ENCODE measurements around the gene UGT1A8. TPM values are rescaled to one million over a fixed set of nuclear protein-coding genes. Genes with fewer than 3 reads are reported as not detected.
"Not testable (repeated sequence)": the region's sequence is repeated elsewhere in the genome, so short reads cannot be mapped to it uniquely, and the experiment has no call there.

Gene UGT1A8
- total and polyA plus RNA-seq, 2 experiments from 2014 or later = not detected

DNA sequence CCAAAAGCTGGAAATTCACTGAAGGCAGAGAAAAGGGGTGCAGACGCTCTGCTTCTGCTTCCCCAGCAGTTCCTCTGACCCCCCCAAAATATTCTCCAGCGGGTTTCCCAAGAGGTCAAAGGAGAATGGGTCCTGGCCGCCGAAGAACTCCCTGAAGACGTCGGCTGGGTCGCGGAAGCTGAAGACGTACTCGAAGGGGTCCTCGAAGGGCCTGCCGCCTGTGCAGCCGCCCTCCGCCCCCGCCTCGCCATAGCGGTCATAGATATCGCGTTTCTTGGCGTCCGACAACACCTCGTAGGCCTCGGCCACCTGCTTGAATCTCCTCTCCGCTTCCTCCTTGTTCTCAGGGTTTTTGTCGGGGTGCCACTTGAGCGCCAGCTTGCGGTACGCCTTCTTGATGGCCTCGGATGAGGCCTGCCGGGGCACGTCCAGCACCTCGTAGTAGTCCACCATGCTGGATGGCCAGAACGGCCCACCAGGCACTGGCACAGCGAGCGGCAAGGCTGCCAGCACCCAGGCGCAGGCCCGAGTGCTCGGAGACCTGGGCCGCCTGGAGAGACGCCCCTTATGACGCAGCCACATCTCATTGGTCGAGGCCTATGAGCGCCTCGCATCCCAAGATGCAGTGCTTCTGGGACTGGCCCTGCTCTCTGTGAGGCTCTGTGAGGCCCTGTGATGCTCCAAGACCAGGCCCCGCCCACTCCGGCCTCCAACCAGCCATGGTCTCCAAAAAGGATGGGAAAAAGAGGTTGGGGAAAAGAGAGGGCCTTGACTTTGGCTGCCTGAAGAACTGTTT, 126.2 kb downstream of the UGT1A8 start:
- no peaks in the 10 kb centered on the region for H3K4me1 ChIP-seq (ENCODE audit: insufficient read depth)
- TF ChIP-seq EZH2 (IDR thresholded peaks at IDR 0.05; ENCODE audit: insufficient read depth, poor library complexity, severe bottlenecking) (no peak), EZH2phosphoT487 (IDR thresholded peaks at IDR 0.05; ENCODE audit: insufficient read depth, low read depth) (no peak)
- WGBS, 2 experiments (ENCODE audit: low coverage in 1 of 2, low lambda C conversion rate in 2 of 2, missing lambda C conversion rate in 2 of 2) = 75 to 78% methylated on average over 42 to 46 of the region's 46 CpGs
- no peak overlapping the region for H3K27ac ChIP-seq
- H3K9me3 ChIP-seq (ENCODE audit: low read depth) = no peaks in the 10 kb centered on the region
- H3K9ac ChIP-seq = no peak overlapping the region
- no peak for DNase-seq
- H2AFZ ChIP-seq = no peak overlapping the region
- H3K27me3 ChIP-seq (replicated peaks; ENCODE audit: insufficient read depth) = no peaks in the 10 kb centered on the region; the same call in 1 of the 2 replicates
- H3K36me3 ChIP-seq (ENCODE audit: low read depth) = no peaks in the 10 kb centered on the region
- H3K4me3 ChIP-seq = no peak overlapping the region
- H3K9me2 ChIP-seq (ENCODE audit: insufficient read depth) = no peaks in the 10 kb centered on the region
- in situ Hi-C loops (cut with MboI) = no loop called here
- H3K79me2 ChIP-seq (ENCODE audit: insufficient read depth) = no peaks in the 10 kb centered on the region
- no peaks in the 10 kb centered on the region for H3F3A ChIP-seq (ENCODE audit: insufficient read depth)
- no peaks in the 10 kb centered on the region for H4K20me1 ChIP-seq (ENCODE audit: insufficient read depth)
- no peak overlapping the region for H3K4me2 ChIP-seq (ENCODE audit: unreplicated experiment)

DNA sequence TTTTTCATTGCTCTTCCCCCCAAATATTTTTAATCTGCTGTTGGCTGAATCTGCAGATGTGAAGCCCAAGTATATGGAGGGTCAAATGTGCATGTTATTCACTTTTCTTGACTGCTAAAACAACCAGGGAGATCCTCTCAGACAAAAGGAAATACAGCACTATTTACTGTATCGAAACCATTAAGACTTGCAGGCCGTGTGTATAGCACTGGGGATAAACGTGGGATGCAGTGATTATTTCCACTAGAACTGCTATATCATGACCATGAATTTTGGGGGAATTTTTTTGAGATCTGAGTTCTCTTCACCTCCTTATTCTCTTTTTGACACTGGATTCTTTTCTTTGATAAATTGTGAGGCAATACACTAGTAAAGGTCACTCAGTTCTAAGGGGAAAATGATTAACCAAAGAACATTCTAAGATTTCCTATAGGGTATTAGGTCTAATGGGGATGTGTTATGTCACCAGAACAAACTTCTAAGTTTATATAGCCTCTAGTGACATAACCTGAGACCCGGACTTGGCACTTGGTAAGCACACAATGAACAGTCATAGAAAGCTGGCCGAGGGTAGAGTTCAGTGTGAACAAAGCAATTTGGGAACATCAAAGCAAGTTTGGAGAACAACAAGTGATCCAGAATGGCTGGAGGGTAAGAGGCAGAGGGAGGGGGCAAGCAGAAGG, 127.8 kb downstream of the UGT1A8 start:
- no peak overlapping the region for H3K4me3 ChIP-seq
- WGBS, 2 experiments (ENCODE audit: low coverage in 1 of 2, low lambda C conversion rate in 2 of 2, missing lambda C conversion rate in 2 of 2) = 14 to 18% methylated on average over 5 of the region's 5 CpGs
- no peak for DNase-seq
- H3K79me2 ChIP-seq (ENCODE audit: insufficient read depth) = no peaks in the 10 kb centered on the region
- H4K20me1 ChIP-seq (ENCODE audit: insufficient read depth) = no peaks in the 10 kb centered on the region
- no peak overlapping the region for H3K9ac ChIP-seq
- no peak overlapping the region for H3K27ac ChIP-seq
- no peaks in the 10 kb centered on the region for H3K9me3 ChIP-seq (ENCODE audit: low read depth)
- H3F3A ChIP-seq (ENCODE audit: insufficient read depth) = no peaks in the 10 kb centered on the region
- in situ Hi-C loops (cut with MboI) = no loop called here
- no peak overlapping the region for H3K4me2 ChIP-seq (ENCODE audit: unreplicated experiment)
- no peaks in the 10 kb centered on the region; the same call in 1 of the 2 replicates for H3K27me3 ChIP-seq (replicated peaks; ENCODE audit: insufficient read depth)
- no peaks in the 10 kb centered on the region for H3K4me1 ChIP-seq (ENCODE audit: insufficient read depth)
- TF ChIP-seq EZH2phosphoT487 (IDR thresholded peaks at IDR 0.05; ENCODE audit: insufficient read depth, low read depth) (no peak), EZH2 (IDR thresholded peaks at IDR 0.05; ENCODE audit: insufficient read depth, poor library complexity, severe bottlenecking) (no peak)
- H2AFZ ChIP-seq = no peak overlapping the region
- no peaks in the 10 kb centered on the region for H3K9me2 ChIP-seq (ENCODE audit: insufficient read depth)
- H3K36me3 ChIP-seq (ENCODE audit: low read depth) = no peaks in the 10 kb centered on the region

DNA sequence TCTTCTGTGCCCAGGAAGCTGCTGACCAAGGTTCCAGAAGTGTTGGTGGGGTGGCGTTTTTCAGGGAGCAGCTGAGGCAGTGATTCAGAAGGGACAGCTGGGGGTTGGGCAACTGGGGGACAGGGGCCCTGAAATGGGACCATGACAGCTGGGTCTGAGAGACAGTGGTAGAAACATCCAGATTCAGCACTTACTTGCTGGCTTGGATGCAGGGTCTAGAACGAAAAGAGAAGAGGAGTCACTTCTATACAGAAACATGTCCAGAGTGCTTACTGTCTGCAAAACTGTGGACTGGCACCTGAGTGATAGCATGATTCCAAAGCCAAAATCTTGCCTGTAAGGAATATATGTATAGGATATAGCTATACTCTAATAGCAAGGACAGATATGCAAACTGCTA, 128.4 kb downstream of the UGT1A8 start:
- H3K9me3 ChIP-seq (ENCODE audit: low read depth); H3K4me1 ChIP-seq (ENCODE audit: insufficient read depth); in situ Hi-C loops (cut with MboI); H3K79me2 ChIP-seq (ENCODE audit: insufficient read depth); H4K20me1 ChIP-seq (ENCODE audit: insufficient read depth); H3K27me3 ChIP-seq (replicated peaks; ENCODE audit: insufficient read depth); H3K9me2 ChIP-seq (ENCODE audit: insufficient read depth); H3K36me3 ChIP-seq (ENCODE audit: low read depth); DNase-seq; H2AFZ ChIP-seq; H3K4me2 ChIP-seq (ENCODE audit: unreplicated experiment); H3K4me3 ChIP-seq; H3K27ac ChIP-seq; H3K9ac ChIP-seq; H3F3A ChIP-seq (ENCODE audit: insufficient read depth): not testable (repeated sequence)
- 8 to 12% methylated on average over 2 of the region's 2 CpGs for WGBS, 2 experiments (ENCODE audit: low coverage in 1 of 2, low lambda C conversion rate in 2 of 2, missing lambda C conversion rate in 2 of 2)

DNA sequence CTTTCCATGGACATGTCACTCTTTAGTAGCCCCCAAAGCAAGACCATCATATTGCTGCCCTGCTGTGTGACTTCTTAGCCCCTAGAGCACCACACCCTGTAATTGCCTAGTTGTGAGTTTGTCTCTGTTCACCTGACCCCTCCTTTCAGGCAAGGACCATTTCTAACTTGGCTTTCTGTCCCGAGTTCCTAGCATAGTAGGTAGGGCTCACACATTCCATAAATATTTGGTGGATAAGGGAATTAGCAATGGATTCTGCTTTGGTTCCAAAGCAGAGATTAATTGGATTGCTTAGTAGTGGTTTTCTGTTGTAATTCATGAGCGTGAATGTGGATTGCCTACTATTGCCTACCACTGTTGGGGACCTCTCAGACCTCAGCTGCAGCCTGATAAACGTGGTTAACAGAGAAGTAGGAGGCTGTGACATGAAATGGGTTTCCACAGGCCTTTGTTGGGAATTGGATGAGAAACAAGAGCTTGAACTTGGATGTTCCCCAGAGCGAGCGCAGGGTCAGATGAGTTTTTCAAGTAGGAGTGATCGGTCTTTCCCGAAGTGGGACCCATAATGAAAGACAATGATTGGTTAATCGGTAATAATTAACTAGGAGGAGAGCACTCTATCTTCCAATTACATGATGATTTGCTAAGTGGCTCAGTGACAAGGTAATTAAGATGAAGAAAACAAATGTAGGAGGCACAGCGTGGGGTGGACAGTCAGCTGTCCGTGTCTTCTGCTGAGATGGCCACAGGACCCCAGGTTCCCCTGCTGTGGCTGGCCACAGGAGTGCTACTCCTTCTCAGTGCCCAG, 129.2 kb downstream of the UGT1A8 start:
- DNase-seq = no peak
- Histone ChIP-seq H3K36me3 (ENCODE audit: low read depth) (no peaks in the 10 kb centered on the region), H3K4me2 (ENCODE audit: unreplicated experiment) (no peak overlapping the region), H3K27me3 (replicated peaks; ENCODE audit: insufficient read depth) (no peaks in the 10 kb centered on the region; the same call in 1 of the 2 replicates), H2AFZ (no peak overlapping the region), H3K9me2 (ENCODE audit: insufficient read depth) (no peaks in the 10 kb centered on the region), H3F3A (ENCODE audit: insufficient read depth) (no peaks in the 10 kb centered on the region), H3K9me3 (ENCODE audit: low read depth) (no peaks in the 10 kb centered on the region), H4K20me1 (ENCODE audit: insufficient read depth) (no peaks in the 10 kb centered on the region), H3K4me3 (no peak overlapping the region), H3K79me2 (ENCODE audit: insufficient read depth) (no peaks in the 10 kb centered on the region), H3K4me1 (ENCODE audit: insufficient read depth) (no peaks in the 10 kb centered on the region), H3K9ac (no peak overlapping the region), H3K27ac (no peak overlapping the region)
- 41 to 44% methylated on average over 10 of the region's 10 CpGs for WGBS, 2 experiments (ENCODE audit: low coverage in 1 of 2, low lambda C conversion rate in 2 of 2, missing lambda C conversion rate in 2 of 2)
- in situ Hi-C loops (cut with MboI) = no loop called here
- TF ChIP-seq EZH2phosphoT487 (IDR thresholded peaks at IDR 0.05; ENCODE audit: insufficient read depth, low read depth) (no peak), EZH2 (IDR thresholded peaks at IDR 0.05; ENCODE audit: insufficient read depth, poor library complexity, severe bottlenecking) (no peak)

Measured in GM23248 (cell line).